ENCODE results near the gene RTN3.

The RTN3 gene

GRCh38 chr11:63764340-63764678 is 83.0 kb downstream of the RTN3 start:
- Histone ChIP-seq H3K4me1 (ENCODE audit: control insufficient read depth in 1 of 2, insufficient read depth in 2 of 2, low read length in 2 of 2) (peaks cover 6 to 43% of the 10 kb centered on the region in 2 donors), H3K4me3 (ENCODE audit: low read depth in 1 of 2, low read length in 2 of 2) (peak overlapping the region in 1 of 2 donors; percentile 77), H3K36me3 (ENCODE audit: control insufficient read depth in 1 of 2, insufficient read depth in 2 of 2, low read length in 2 of 2) (no peaks in the 10 kb centered on the region), H3K27me3 (ENCODE audit: low read depth, low read length) (no peaks in the 10 kb centered on the region), H3K27ac (ENCODE audit: low read length) (no peak overlapping the region), H3K9me3 (ENCODE audit: control insufficient read depth in 1 of 2, low read length in 2 of 2) (no peaks in the 10 kb centered on the region)

- peak overlapping the region in 1 of 2 donors; percentile 77 for H3K4me3 ChIP-seq (ENCODE audit: low read depth in 1 of 2, low read length in 2 of 2)
- no peaks in the 10 kb centered on the region for H3K9me3 ChIP-seq (ENCODE audit: control insufficient read depth in 1 of 2, low read length in 2 of 2)
- peaks cover 6 to 49% of the 10 kb centered on the region in 2 donors for H3K4me1 ChIP-seq (ENCODE audit: control insufficient read depth in 1 of 2, insufficient read depth in 2 of 2, low read length in 2 of 2)
- no peaks in the 10 kb centered on the region for H3K36me3 ChIP-seq (ENCODE audit: control insufficient read depth in 1 of 2, insufficient read depth in 2 of 2, low read length in 2 of 2)
- no peak overlapping the region for H3K27ac ChIP-seq (ENCODE audit: low read length)
- no peaks in the 10 kb centered on the region for H3K27me3 ChIP-seq (ENCODE audit: low read depth, low read length)
These were observed 83.7 kb downstream of the RTN3 start for GRCh38 chr11:63764679-63765647.

GRCh38 chr11:63765688-63766241 is 84.5 kb downstream of the RTN3 start:
- Histone ChIP-seq H3K4me1 (ENCODE audit: control insufficient read depth in 1 of 2, insufficient read depth in 2 of 2, low read length in 2 of 2) (peaks cover 6 to 54% of the 10 kb centered on the region in 2 donors), H3K36me3 (ENCODE audit: control insufficient read depth in 1 of 2, insufficient read depth in 2 of 2, low read length in 2 of 2) (no peaks in the 10 kb centered on the region), H3K27ac (ENCODE audit: low read length) (no peak overlapping the region), H3K27me3 (ENCODE audit: low read depth, low read length) (no peaks in the 10 kb centered on the region), H3K4me3 (ENCODE audit: low read depth in 1 of 2, low read length in 2 of 2) (no peak overlapping the region), H3K9me3 (ENCODE audit: control insufficient read depth in 1 of 2, low read length in 2 of 2) (no peaks in the 10 kb centered on the region)

DNA sequence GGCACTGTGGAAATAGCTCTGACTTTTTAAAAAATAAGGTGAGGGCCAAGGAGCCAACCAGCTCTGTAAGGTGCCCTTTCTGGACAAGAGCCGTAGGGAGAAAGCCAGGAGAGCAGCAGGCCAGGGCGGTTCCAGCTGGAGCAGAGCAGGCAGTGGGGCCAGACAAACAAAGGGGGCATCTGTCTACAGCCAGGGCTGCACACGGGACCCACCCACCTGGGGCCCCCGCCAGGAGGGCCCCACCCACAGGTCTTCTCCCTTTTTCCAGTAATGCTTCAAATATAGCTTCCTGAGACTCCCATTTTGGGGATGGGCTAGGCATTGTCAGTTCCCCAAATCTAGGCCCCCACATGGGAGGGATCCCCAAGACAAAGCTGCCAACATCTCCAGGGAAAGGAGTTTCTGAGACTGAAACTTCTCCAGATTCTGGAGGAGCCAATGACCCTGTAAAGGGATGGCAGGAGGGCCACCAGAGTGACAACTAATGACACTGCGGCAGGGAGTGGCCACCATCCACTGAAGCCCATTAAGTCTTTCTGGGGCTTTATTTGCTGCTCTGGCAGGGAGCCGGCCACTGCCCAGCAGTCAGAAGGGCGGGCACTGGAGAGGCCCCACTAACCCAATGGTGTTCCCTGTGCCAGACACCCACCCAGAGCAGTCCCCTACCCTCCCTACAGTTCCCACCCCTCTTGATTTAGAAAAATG is 85.4 kb downstream of the RTN3 start:
- Histone ChIP-seq H3K36me3 (ENCODE audit: control insufficient read depth in 1 of 2, insufficient read depth in 2 of 2, low read length in 2 of 2) (no peaks in the 10 kb centered on the region), H3K4me1 (ENCODE audit: control insufficient read depth in 1 of 2, insufficient read depth in 2 of 2, low read length in 2 of 2) (peaks cover 6 to 50% of the 10 kb centered on the region in 2 donors), H3K27me3 (ENCODE audit: low read depth, low read length) (no peaks in the 10 kb centered on the region), H3K9me3 (ENCODE audit: control insufficient read depth in 1 of 2, low read length in 2 of 2) (no peaks in the 10 kb centered on the region), H3K27ac (ENCODE audit: low read length) (peak overlapping the region; percentile 13), H3K4me3 (ENCODE audit: low read depth in 1 of 2, low read length in 2 of 2) (peak overlapping the region; percentile 67 to 94)

DNA sequence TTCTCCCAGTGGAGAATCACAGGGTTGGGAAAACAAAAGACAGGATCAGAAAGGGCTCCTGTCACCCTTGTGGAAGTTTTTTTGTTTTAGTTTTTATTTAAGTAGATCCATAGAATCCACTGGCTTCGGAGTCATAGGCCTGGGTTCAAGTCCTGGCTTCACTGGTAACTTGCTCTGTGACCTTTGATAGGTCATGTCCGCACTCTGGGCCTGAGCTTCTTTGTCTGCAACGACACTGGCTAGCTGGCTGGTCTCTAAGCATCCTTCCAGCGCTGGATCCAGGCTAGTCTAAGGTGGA is 85.9 kb downstream of the RTN3 start:
- Histone ChIP-seq H3K9me3 (ENCODE audit: control insufficient read depth in 1 of 2, low read length in 2 of 2) (no peaks in the 10 kb centered on the region), H3K27me3 (ENCODE audit: low read depth, low read length) (no peaks in the 10 kb centered on the region), H3K36me3 (ENCODE audit: control insufficient read depth in 1 of 2, insufficient read depth in 2 of 2, low read length in 2 of 2) (no peaks in the 10 kb centered on the region), H3K27ac (ENCODE audit: low read length) (peak overlapping the region; percentile 13), H3K4me1 (ENCODE audit: control insufficient read depth in 1 of 2, insufficient read depth in 2 of 2, low read length in 2 of 2) (peaks cover 6 to 46% of the 10 kb centered on the region in 2 donors), H3K4me3 (ENCODE audit: low read depth in 1 of 2, low read length in 2 of 2) (peak overlapping the region; percentile 67 to 94)

DNA sequence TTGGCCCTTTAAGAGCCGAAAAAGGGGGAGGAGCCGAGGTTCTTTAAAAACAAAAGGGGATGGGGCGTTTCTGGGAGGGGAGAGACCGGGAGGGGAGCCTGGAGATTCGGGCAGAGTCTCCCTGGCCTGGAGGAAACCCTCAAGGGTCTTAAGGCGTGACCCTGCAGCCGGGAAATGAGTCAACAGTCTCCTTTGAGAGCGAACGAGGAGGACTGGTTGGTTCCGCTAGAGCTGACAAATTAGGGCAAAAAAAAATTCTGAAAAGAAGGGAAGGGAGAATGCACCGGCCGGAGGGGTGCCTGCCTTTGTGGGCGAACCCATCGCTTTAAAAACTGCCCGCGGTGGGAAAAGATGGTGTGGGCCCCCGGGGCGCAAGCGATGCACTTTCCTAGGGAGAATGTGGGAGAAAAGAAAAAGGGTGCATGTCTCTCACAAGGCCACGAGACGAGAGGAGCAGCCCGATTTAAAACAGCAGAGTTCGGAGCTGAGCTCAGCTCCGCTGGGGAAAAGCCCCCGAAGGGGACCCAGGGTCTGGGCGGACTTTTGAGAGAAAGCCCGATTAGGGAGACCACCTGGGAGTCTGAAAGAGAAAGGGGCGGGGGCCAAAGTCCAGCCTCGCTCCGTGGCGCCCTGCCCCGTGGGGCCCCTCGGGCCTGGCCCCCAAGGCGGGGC is 86.4 kb downstream of the RTN3 start:
- peaks cover 6 to 44% of the 10 kb centered on the region in 2 donors for H3K4me1 ChIP-seq (ENCODE audit: control insufficient read depth in 1 of 2, insufficient read depth in 2 of 2, low read length in 2 of 2)
- H3K27ac ChIP-seq (ENCODE audit: low read length) = peak overlapping the region; percentile 13
- peak overlapping the region; percentile 67 to 94 for H3K4me3 ChIP-seq (ENCODE audit: low read depth in 1 of 2, low read length in 2 of 2)
- H3K27me3 ChIP-seq (ENCODE audit: low read depth, low read length) = no peaks in the 10 kb centered on the region
- H3K36me3 ChIP-seq (ENCODE audit: control insufficient read depth in 1 of 2, insufficient read depth in 2 of 2, low read length in 2 of 2) = no peaks in the 10 kb centered on the region
- H3K9me3 ChIP-seq (ENCODE audit: control insufficient read depth in 1 of 2, low read length in 2 of 2) = no peaks in the 10 kb centered on the region

DNA sequence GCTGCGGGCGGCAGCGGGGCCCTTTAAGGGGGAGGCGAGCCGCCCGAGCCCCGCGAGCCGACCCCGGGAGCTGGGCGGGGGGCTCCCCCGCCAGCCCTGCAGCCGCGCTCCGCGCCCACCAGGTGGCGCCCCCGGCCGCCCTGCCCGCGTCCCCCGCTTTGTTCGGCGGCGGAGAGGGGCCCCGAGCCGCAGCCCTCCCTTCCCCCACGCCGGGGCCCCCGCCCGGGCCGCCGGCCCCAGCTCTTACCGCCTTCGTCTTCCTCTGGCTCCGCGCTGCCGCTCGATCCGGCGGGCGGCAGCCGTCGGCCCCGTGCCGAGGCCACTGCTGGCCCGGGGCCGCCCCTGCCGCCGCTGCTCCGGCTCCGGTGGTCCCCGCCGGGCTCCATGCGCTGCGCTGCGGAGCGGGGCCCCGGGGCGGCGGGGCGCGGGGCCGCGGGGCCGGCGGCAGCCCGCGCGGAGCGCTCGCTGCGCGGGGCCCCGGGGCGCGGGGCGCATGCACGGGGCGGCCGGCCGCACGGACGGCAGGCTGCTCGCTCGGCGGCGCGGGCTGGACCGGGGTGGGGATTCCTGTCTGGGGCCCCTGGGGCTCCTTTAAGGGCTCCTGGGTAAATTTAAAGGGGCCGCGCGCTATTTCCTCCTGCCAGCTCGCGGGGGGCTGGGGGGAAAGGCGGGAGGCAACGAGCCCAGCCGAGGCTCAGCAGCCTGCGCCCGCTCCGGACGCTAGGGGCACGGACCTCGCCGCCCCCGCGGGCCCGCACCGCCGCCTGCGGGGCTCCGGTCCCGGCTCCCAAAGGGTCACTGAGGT is 87.1 kb downstream of the RTN3 start, which contains the start of gene ZFTA:
Gene ZFTA (minus strand): TSS at position 539 of the 805 bp plus-strand sequence. CDS start 153 bp downstream, at position 386.
- H3K4me3 ChIP-seq (ENCODE audit: low read depth in 1 of 2, low read length in 2 of 2) = peak within 1 kb of the TSS; percentile 67 to 94
- H3K36me3 ChIP-seq (ENCODE audit: control insufficient read depth in 1 of 2, insufficient read depth in 2 of 2, low read length in 2 of 2) = no peaks in the 10 kb centered on the region
- peak within 1 kb of the TSS; percentile 13 for H3K27ac ChIP-seq (ENCODE audit: low read length)
- peaks cover 6 to 44% of the 10 kb centered on the region in 2 donors for H3K4me1 ChIP-seq (ENCODE audit: control insufficient read depth in 1 of 2, insufficient read depth in 2 of 2, low read length in 2 of 2)
- no peaks in the 10 kb centered on the region for H3K9me3 ChIP-seq (ENCODE audit: control insufficient read depth in 1 of 2, low read length in 2 of 2)
- no peaks in the 10 kb centered on the region for H3K27me3 ChIP-seq (ENCODE audit: low read depth, low read length)

DNA sequence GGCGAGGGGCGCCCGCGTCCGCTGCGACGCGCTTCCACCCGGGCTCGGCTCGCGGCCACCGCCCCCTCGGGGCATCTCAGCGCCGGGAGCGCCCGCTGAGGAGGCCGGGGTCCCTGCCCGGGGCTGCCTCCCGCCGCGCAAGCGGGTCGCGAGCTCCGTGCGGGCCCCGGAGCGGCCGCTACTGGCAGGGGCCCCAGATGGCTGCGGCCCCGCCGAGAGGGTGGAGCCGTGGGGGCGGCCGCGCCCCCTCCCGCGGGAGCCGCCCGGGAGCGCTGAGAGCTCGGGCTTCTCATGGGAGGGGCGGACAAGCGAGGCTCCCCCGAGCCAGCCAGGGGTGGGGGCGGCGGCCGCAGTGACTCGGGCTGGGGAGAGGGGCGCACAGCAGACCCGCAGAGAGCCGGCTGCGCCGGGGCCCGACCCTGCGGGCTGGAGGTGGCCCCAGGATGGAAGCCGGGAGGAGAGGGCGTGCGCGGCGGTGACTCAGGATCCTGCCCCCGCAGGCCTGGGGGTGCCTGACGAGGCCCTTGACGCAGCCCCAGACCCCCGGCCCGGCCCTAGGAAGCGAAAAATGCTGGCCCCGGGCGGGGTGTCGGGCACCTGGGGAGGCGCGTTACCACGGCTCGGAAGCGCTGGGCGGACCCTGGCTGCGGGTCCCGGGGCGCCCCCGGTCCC is 87.9 kb downstream of the RTN3 start:
- Histone ChIP-seq H3K4me1 (ENCODE audit: control insufficient read depth in 1 of 2, insufficient read depth in 2 of 2, low read length in 2 of 2) (peaks cover 6 to 43% of the 10 kb centered on the region in 2 donors), H3K4me3 (ENCODE audit: low read depth in 1 of 2, low read length in 2 of 2) (peak overlapping the region in 1 of 2 donors; percentile 70), H3K27ac (ENCODE audit: low read length) (no peak overlapping the region), H3K27me3 (ENCODE audit: low read depth, low read length) (no peaks in the 10 kb centered on the region), H3K9me3 (ENCODE audit: control insufficient read depth in 1 of 2, low read length in 2 of 2) (no peaks in the 10 kb centered on the region), H3K36me3 (ENCODE audit: control insufficient read depth in 1 of 2, insufficient read depth in 2 of 2, low read length in 2 of 2) (no peaks in the 10 kb centered on the region)

- Histone ChIP-seq H3K9me3 (ENCODE audit: control insufficient read depth in 1 of 2, low read length in 2 of 2) (no peaks in the 10 kb centered on the region), H3K27ac (ENCODE audit: low read length) (no peak overlapping the region), H3K4me3 (ENCODE audit: low read depth in 1 of 2, low read length in 2 of 2) (peak overlapping the region; percentile 4 to 70), H3K36me3 (ENCODE audit: control insufficient read depth in 1 of 2, insufficient read depth in 2 of 2, low read length in 2 of 2) (no peaks in the 10 kb centered on the region), H3K27me3 (ENCODE audit: low read depth, low read length) (no peaks in the 10 kb centered on the region), H3K4me1 (ENCODE audit: control insufficient read depth in 1 of 2, insufficient read depth in 2 of 2, low read length in 2 of 2) (peaks cover 6 to 36% of the 10 kb centered on the region in 2 donors)
These were observed 88.6 kb downstream of the RTN3 start for GRCh38 chr11:63769714-63770455.

Data from muscle layer of duodenum (tissue), 2 donors.